Aorta (tissue), 5 donors: ENCODE measurements around the gene GATD1. TPM values are rescaled to one million over a fixed set of nuclear protein-coding genes. Genes with fewer than 3 reads are reported as not detected.

Source experiments
- ATAC-seq: fragments of 200-7000 bp; cut with Tn5 transposase; one replicate; pipeline ENCODE4 v1.9.1; 2022; ENCODE audit warnings: moderate library complexity; ENCODE audit not compliant: low FRiP score
- DNase-seq, 2 donors: peaks; one replicate each; pipeline ENCODE4 v3.0.0-alpha.2; 2020
- H3K27ac ChIP-seq, 2 donors: one replicate each; pipeline ENCODE4 v1.5.1; 2013; ENCODE audit warnings: low read length in 2 of 2, mild to moderate bottlenecking in 2 of 2, moderate library complexity in 2 of 2, control low read depth in 1 of 2, inconsistent platforms in 1 of 2, low read depth in 1 of 2
- H3K27me3 ChIP-seq, 2 donors: one replicate each; pipeline ENCODE4 v1.6.1; 2013; ENCODE audit warnings: control low read depth in 1 of 2, low read length in 1 of 2, mild to moderate bottlenecking in 1 of 2, moderate library complexity in 1 of 2; ENCODE audit not compliant: insufficient read depth in 2 of 2, control insufficient read depth in 1 of 2
- H3K36me3 ChIP-seq, 2 donors: one replicate each; pipeline ENCODE4 v1.6.1; 2013; ENCODE audit warnings: control low read depth in 1 of 2, low read length in 1 of 2, mild to moderate bottlenecking in 1 of 2; ENCODE audit not compliant: insufficient read depth in 2 of 2, control insufficient read depth in 1 of 2
- H3K4me1 ChIP-seq, 2 donors: one replicate each; pipeline ENCODE4 v1.6.1; 2013; ENCODE audit warnings: low read length in 2 of 2, control low read depth in 1 of 2, mild to moderate bottlenecking in 1 of 2, moderate library complexity in 1 of 2; ENCODE audit not compliant: insufficient read depth in 2 of 2, control insufficient read depth in 1 of 2
- H3K4me3 ChIP-seq, 2 donors: one replicate each; pipeline ENCODE4 v1.5.1; 2013; ENCODE audit warnings: low read length in 2 of 2, control low read depth in 1 of 2, mild to moderate bottlenecking in 1 of 2
- H3K9me3 ChIP-seq: one replicate; pipeline ENCODE4 v1.6.1; 2013; ENCODE audit warnings: mild to moderate bottlenecking, low read length; ENCODE audit not compliant: control insufficient read depth
- WGBS, 2 donors: extraction: QIAGEN DNeasy Blood & Tissue Kit; methylation state at CpG; one replicate each; pipeline ENCODE4 v1.1.7; 2013; 5-methylcytosine and 5-hydroxymethylcytosine counted together
- intact Hi-C, 2 donors: fragments of 100-400 bp; cut with DNase I; formaldehyde crosslinking; loops; one replicate each; pipeline versions ENCODE4 v1.14.2 to v1.15.0; 2022
- polyA plus RNA-seq, 2 donors: library from polyadenylated mRNA; stranded (reverse); fragments of 200-250 nt; gene quantifications; one replicate each; pipeline ENCODE4 v1.2.3, GENCODE V29; 2013
- total RNA-seq, 2 donors: library from RNA; stranded (reverse); fragmentation: NEBNext Ultra II Directional; extraction: Animal tissue kit (Norgen Biotek cat#: 25700); gene quantifications; one replicate each; pipeline ENCODE4 v1.2.1, GENCODE V29; 2021
- donor health status: healthy with polysubstance abuse.
- donor health status: Bipolar disorder and iron deficiency.
- donor health status: DM: no; HTN: no; CAD: no.
- donor health status: DM: no; HTN: no; CAD: no.
- donor health status: DM: yes; HTN: yes; CAD: no.

The GATD1 gene
- total and polyA plus RNA-seq, 4 donors, result 9.6 to 52.7 (median 34.3) TPM

GRCh38 chr11:792535-792821 lies 15.2 kb upstream of the GATD1 start:
- no peaks in the 10 kb centered on the region for H3K27me3 ChIP-seq
- 93 to 94% methylated on average over 8 to 15 of the region's 15 CpGs for WGBS, 2 donors
- intact Hi-C loops, result no loop called here
- no peaks in the 10 kb centered on the region for H3K36me3 ChIP-seq
- DNase-seq, result no peak
- no peaks in the 10 kb centered on the region for H3K4me1 ChIP-seq
- H3K27ac ChIP-seq, result no peak overlapping the region
- ATAC-seq, result no peak
- H3K9me3 ChIP-seq, result no peaks in the 10 kb centered on the region
- H3K4me3 ChIP-seq, result no peak overlapping the region

- intact Hi-C loops, result no loop called here
- Histone ChIP-seq H3K4me1 (no peaks in the 10 kb centered on the region), H3K4me3 (no peak overlapping the region), H3K27me3 (no peaks in the 10 kb centered on the region), H3K36me3 (no peaks in the 10 kb centered on the region), H3K27ac (no peak overlapping the region), H3K9me3 (no peaks in the 10 kb centered on the region)
- DNase-seq (no peak), ATAC-seq (no peak)
- 94% methylated on average over 46 to 49 of the region's 49 CpGs for WGBS, 2 donors
These were observed 14.6 kb upstream of the GATD1 start for GRCh38 chr11:791658-792534.

GRCh38 chr11:790721-791564 lies 13.7 kb upstream of the GATD1 start:
- no peak overlapping the region for H3K4me3 ChIP-seq
- ATAC-seq (no peak), DNase-seq (no peak)
- no peaks in the 10 kb centered on the region for H3K36me3 ChIP-seq
- intact Hi-C loops, result no loop called here
- WGBS, 2 donors, result 63 to 67% methylated on average over 17 to 18 of the region's 18 CpGs
- H3K9me3 ChIP-seq, result no peaks in the 10 kb centered on the region
- no peaks in the 10 kb centered on the region for H3K4me1 ChIP-seq
- no peak overlapping the region for H3K27ac ChIP-seq
- H3K27me3 ChIP-seq, result no peaks in the 10 kb centered on the region

GRCh38 chr11:789943-790342 lies 12.7 kb upstream of the GATD1 start, which contains the start of gene CEND1:
CEND1 (minus strand) TSS chr11:790090; CDS start chr11:788576, 1,514 bp downstream.
- H3K4me1 ChIP-seq, result no peaks in the 10 kb centered on the region
- H3K36me3 ChIP-seq, result no peaks in the 10 kb centered on the region
- no peak within 1 kb of the TSS for H3K27ac ChIP-seq
- WGBS, 2 donors, result 3 to 5% methylated on average over 28 to 44 of the region's 44 CpGs
- H3K27me3 ChIP-seq, result no peaks in the 10 kb centered on the region
- DNase-seq (no peak), ATAC-seq (no peak)
- no peak within 1 kb of the TSS for H3K4me3 ChIP-seq
- intact Hi-C loops, result no loop called here
- no peaks in the 10 kb centered on the region for H3K9me3 ChIP-seq

- no peak overlapping the region for H3K4me3 ChIP-seq
- H3K27ac ChIP-seq, result no peak overlapping the region
- no peak for ATAC-seq
These were observed 12.0 kb upstream of the GATD1 start for GRCh38 chr11:788953-789940.

GRCh38 chr11:788009-788640 lies 10.8 kb upstream of the GATD1 start:
- DNase-seq (no peak), ATAC-seq (no peak)
- H3K27ac ChIP-seq, result no peak overlapping the region
- no peaks in the 10 kb centered on the region for H3K9me3 ChIP-seq
- intact Hi-C loops, result no loop called here
- H3K4me1 ChIP-seq, result no peaks in the 10 kb centered on the region
- H3K36me3 ChIP-seq, result no peaks in the 10 kb centered on the region
- WGBS, 2 donors, result 68 to 76% methylated on average over 27 to 28 of the region's 28 CpGs
- H3K27me3 ChIP-seq, result no peaks in the 10 kb centered on the region
- no peak overlapping the region for H3K4me3 ChIP-seq

More at GRCh38 chr11:788953-789940, 12.0 kb upstream of the GATD1 start:
- DNase-seq, result no peak
- Histone ChIP-seq H3K4me1 (no peaks in the 10 kb centered on the region), H3K36me3 (no peaks in the 10 kb centered on the region), H3K9me3 (no peaks in the 10 kb centered on the region), H3K27me3 (no peaks in the 10 kb centered on the region)
- intact Hi-C loops, result no loop called here
- WGBS, 2 donors, result 28 to 29% methylated on average over 30 to 31 of the region's 31 CpGs

- 88 to 90% methylated on average over 23 to 24 of the region's 24 CpGs for WGBS, 2 donors
- no peaks in the 10 kb centered on the region for H3K9me3 ChIP-seq
- H3K27me3 ChIP-seq, result no peaks in the 10 kb centered on the region
- H3K36me3 ChIP-seq, result no peaks in the 10 kb centered on the region
- ATAC-seq (no peak), DNase-seq (no peak)
- H3K4me3 ChIP-seq, result no peak overlapping the region
- H3K27ac ChIP-seq, result no peak overlapping the region
- intact Hi-C loops, result no loop called here
- no peaks in the 10 kb centered on the region for H3K4me1 ChIP-seq
These were observed 9.9 kb upstream of the GATD1 start for GRCh38 chr11:787084-787675.
